Upper lobe of left lung (tissue), 6 donors: Measurements from ENCODE around the gene LARP6. TPM values are rescaled to one million over a fixed set of nuclear protein-coding genes. Genes with fewer than 3 reads are reported as not detected.

Source experiments
- ATAC-seq, 2 donors: fragments of 200-7000 bp; cut with Tn5 transposase; one replicate each; pipeline ENCODE4 v1.9.1; 2022; ENCODE audit warnings: mild to moderate bottlenecking in 2 of 2, moderate library complexity in 2 of 2; ENCODE audit not compliant: low FRiP score in 2 of 2
- DNase-seq, 2 donors: peaks; one replicate each; pipeline ENCODE4 v3.0.0-alpha.2; 2019 to 2020
- H3K27ac ChIP-seq, 4 donors: fragments of 200-600 bp; sonication (generic); one replicate each; pipeline ENCODE4 v1.5.1; 2016 to 2019
- H3K27me3 ChIP-seq, 4 donors: fragments of 200-600 bp; sonication (generic); one replicate each; pipeline ENCODE4 v1.5.1; 2017 to 2019
- H3K36me3 ChIP-seq, 4 donors: fragments of 200-600 bp; sonication (generic); one replicate each; pipeline ENCODE4 v1.5.1; 2016 to 2019
- H3K4me1 ChIP-seq, 4 donors: fragments of 200-600 bp; sonication (generic); one replicate each; pipeline ENCODE4 v1.5.1; 2018 to 2019
- H3K4me3 ChIP-seq, 4 donors: fragments of 200-600 bp; sonication (generic); one replicate each; pipeline ENCODE4 v1.5.1; 2017 to 2019; ENCODE audit warnings: mild to moderate bottlenecking in 2 of 4, moderate library complexity in 1 of 4
- H3K9me3 ChIP-seq, 4 donors: fragments of 200-600 bp; sonication (generic); one replicate each; pipeline ENCODE4 v1.5.1; 2018 to 2019
- EP300 ChIP-seq, 4 donors: sonication (generic); formaldehyde crosslinking; IDR thresholded peaks; one replicate each; pipeline ENCODE4 v1.5.1; 2017; ENCODE audit warnings: antibody characterized with exemption in 4 of 4, control low read depth in 2 of 4
- POLR2A ChIP-seq, 4 donors: fragments of 450-650 bp; IDR thresholded peaks; one replicate each; pipeline ENCODE4 v1.5.1; 2016 to 2017; ENCODE audit warnings: antibody characterized with exemption in 4 of 4, mild to moderate bottlenecking in 2 of 4
- POLR2AphosphoS5 ChIP-seq, 2 donors: sonication (generic); formaldehyde crosslinking; IDR thresholded peaks; one replicate each; pipeline ENCODE4 v1.5.1; 2017; ENCODE audit warnings: antibody characterized with exemption in 2 of 2
- WGBS, 2 donors: methylation state at CpG; one replicate each; pipeline ENCODE4 v1.1.5; 2017 to 2018; 5-methylcytosine and 5-hydroxymethylcytosine counted together
- total RNA-seq, 6 donors: library from RNA; depleted of rRNA in 4 of 6; stranded (reverse); fragments of >200 nt in 4 of 6; gene quantifications; one replicate each; pipeline versions ENCODE4 v1.1.0 to v1.2.1, GENCODE V29; 2016 to 2021
- TF ChIP-seq, protein P1 (sequence below), 6 experiments: fragments of 450-650 bp in 4 of 6; fragments of 200-600 bp in 2 of 6; sonication (generic) in 2 of 6; IDR thresholded peaks; one replicate each; pipeline ENCODE4 v1.5.1; 2016 to 2019; ENCODE audit warnings: antibody characterized with exemption in 6 of 6
- donor health status: DM: no; HTN: no; CAD: no; lungs with moderate emphysema.
- donor health status: DM: no; HTN: yes; CAD: no; lungs with severe emphysema.

Gene LARP6
- 10 to 100 TPM in 1 of 6 donors, 1 to 10 TPM in 5; 1.0 to 12.0 (median 5.2) TPM for total RNA-seq

DNA sequence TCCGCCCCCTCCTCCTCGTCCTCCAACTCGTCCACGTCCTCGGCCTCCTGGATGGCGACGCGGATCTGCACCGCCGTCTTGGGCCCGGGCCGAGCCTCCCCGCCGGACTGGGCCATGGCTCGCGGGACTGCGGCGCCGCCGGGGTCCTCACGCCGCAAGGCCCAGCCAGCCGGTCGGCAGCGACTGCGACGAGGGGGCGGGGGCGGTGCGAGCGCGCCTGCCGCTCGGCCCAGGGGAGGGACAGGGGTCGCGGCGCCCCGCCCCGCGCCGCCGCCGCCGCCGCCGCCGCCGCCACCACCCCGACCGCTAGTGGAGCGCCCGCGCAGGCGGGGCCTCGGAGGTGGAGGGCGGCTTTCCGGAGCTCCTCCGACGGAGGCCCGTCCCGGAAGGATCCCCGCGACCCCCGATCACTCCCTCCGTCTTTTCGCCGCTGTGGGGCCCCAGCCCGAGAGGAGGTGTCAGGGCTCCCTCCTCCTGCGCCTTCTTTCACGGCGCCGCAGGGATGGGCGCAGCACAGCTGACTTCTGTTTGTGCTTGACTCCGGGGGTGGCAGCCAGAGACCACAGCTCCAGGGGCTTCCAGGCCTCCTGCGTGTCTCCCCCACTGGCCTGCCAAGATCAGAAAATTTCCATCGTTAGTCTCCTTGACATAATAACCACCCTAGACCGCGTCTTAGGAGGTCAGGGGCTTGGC lies at the start of gene LARP6:
Gene LARP6 (minus strand): TSS at position 185 of the 693 bp plus-strand sequence. CDS start 69 bp downstream, at position 116.
- Histone ChIP-seq H3K27ac (peak within 1 kb of the TSS; percentile 87 to 91 (median 90)), H3K4me3 (peak within 1 kb of the TSS; percentile 28 to 72 (median 63)), H3K9me3 (no peaks in the 10 kb centered on the region), H3K36me3 (no peaks in the 10 kb centered on the region), H3K27me3 (peaks cover 0 to 13% (median 9%) of the 10 kb centered on the region in 4 donors), H3K4me1 (peaks cover 6 to 29% (median 16%) of the 10 kb centered on the region in 4 donors)
- TF ChIP-seq, protein P1, sequence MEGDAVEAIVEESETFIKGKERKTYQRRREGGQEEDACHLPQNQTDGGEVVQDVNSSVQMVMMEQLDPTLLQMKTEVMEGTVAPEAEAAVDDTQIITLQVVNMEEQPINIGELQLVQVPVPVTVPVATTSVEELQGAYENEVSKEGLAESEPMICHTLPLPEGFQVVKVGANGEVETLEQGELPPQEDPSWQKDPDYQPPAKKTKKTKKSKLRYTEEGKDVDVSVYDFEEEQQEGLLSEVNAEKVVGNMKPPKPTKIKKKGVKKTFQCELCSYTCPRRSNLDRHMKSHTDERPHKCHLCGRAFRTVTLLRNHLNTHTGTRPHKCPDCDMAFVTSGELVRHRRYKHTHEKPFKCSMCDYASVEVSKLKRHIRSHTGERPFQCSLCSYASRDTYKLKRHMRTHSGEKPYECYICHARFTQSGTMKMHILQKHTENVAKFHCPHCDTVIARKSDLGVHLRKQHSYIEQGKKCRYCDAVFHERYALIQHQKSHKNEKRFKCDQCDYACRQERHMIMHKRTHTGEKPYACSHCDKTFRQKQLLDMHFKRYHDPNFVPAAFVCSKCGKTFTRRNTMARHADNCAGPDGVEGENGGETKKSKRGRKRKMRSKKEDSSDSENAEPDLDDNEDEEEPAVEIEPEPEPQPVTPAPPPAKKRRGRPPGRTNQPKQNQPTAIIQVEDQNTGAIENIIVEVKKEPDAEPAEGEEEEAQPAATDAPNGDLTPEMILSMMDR (IDR thresholded peaks at IDR 0.05): peak in 2 of 6 experiments; percentile 7 to 17
- TF ChIP-seq POLR2AphosphoS5 (IDR thresholded peaks at IDR 0.05) (peak in 1 of 2 donors; percentile 64), EP300 (IDR thresholded peaks at IDR 0.05) (no peak), POLR2A (IDR thresholded peaks at IDR 0.05) (peak in 2 of 4 donors; percentile 56 to 58)
- DNase-seq (peak in 1 of 2 donors; percentile 93), ATAC-seq (peak in 1 of 2 donors; percentile 85)
- 4% methylated on average over 11 of the region's 78 CpGs; no CpG with 5 or more reads in 1 of the 2 donors for WGBS, 2 donors

DNA sequence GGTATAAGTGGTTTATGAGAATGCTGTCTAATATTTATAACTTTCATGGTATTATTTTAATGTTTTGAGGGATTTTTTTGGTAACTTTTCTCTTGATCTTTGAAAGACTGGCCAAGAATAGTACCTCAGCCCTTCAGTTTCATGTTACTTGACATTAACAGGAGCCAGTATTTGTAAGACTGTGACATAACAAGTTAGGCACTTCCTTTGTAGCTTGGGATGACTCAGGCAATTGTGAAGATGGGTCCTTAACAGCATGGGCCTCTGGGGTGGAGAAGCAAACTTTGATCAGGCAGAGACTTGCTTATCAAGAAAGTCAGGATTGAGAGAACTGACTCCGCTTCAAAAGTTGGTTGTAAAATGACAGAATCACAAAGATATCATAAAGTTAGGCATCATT lies 48.1 kb upstream of the LARP6 start:
- WGBS, 2 donors: 85 to 96% methylated on average over 1 of the region's 1 CpG
- Histone ChIP-seq H3K4me1 (peaks cover 0 to 5% (median 0%) of the 10 kb centered on the region in 4 donors), H3K36me3 (peaks cover 0 to 26% (median 2%) of the 10 kb centered on the region in 4 donors), H3K27me3 (no peaks in the 10 kb centered on the region), H3K4me3 (no peak overlapping the region), H3K27ac (peak overlapping the region in 1 of 4 donors; percentile 6), H3K9me3 (peaks cover 0 to 2% (median 0%) of the 10 kb centered on the region in 4 donors)
- no peak for ATAC-seq
- TF ChIP-seq POLR2A (IDR thresholded peaks at IDR 0.05): no peak
- TF ChIP-seq EP300 (IDR thresholded peaks at IDR 0.05): no peak
- DNase-seq: no peak

DNA sequence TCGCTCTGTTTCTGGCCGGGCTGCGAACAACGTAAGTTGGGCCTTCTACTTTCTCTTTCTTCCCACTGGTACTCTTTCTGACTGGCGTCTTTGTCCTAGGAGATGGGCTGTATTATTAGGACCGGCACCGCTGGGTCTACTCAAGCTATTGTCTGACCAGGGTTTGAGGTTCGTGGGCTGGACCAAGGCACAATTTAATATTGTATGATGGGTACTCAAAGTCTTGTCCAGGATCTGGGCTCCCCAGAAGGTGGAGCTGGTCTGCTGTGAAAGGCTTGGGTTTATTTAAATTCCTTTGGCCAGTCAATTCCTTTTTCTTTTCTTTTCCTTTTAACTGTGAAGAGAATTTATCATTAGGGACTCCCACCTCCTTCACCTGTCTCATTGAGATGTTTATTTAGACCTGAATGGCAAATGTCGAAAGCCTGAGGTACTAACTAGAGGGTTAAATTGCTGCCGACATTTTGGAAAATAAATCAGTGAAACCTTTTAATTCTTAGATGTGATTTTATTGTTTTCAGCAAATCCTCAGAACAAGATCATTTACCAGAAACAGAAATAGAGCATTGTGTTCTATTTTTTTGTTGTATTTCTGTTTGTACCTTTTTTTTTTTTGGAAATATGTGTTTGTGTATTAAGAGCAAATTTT lies 39.1 kb upstream of the LARP6 start:
- DNase-seq (peak in 1 of 2 donors; percentile 24), ATAC-seq (peak; percentile 61 to 62)
- no peaks in the 10 kb centered on the region for H3K9me3 ChIP-seq
- H3K36me3 ChIP-seq: peaks cover 0 to 4% (median 0%) of the 10 kb centered on the region in 4 donors
- no peaks in the 10 kb centered on the region for H3K27me3 ChIP-seq
- H3K4me1 ChIP-seq: peaks cover 6 to 13% (median 11%) of the 10 kb centered on the region in 4 donors
- WGBS, 2 donors: 4 to 5% methylated on average over 9 to 10 of the region's 10 CpGs
- peak overlapping the region; percentile 66 to 88 (median 75) for H3K4me3 ChIP-seq
- peak overlapping the region; percentile 70 to 79 (median 76) for H3K27ac ChIP-seq
- TF ChIP-seq POLR2A (IDR thresholded peaks at IDR 0.05) (no peak), EP300 (IDR thresholded peaks at IDR 0.05) (no peak), POLR2AphosphoS5 (IDR thresholded peaks at IDR 0.05) (no peak)
- TF ChIP-seq, protein P1 (IDR thresholded peaks at IDR 0.05): peak in 1 of 6 experiments; percentile 25

DNA sequence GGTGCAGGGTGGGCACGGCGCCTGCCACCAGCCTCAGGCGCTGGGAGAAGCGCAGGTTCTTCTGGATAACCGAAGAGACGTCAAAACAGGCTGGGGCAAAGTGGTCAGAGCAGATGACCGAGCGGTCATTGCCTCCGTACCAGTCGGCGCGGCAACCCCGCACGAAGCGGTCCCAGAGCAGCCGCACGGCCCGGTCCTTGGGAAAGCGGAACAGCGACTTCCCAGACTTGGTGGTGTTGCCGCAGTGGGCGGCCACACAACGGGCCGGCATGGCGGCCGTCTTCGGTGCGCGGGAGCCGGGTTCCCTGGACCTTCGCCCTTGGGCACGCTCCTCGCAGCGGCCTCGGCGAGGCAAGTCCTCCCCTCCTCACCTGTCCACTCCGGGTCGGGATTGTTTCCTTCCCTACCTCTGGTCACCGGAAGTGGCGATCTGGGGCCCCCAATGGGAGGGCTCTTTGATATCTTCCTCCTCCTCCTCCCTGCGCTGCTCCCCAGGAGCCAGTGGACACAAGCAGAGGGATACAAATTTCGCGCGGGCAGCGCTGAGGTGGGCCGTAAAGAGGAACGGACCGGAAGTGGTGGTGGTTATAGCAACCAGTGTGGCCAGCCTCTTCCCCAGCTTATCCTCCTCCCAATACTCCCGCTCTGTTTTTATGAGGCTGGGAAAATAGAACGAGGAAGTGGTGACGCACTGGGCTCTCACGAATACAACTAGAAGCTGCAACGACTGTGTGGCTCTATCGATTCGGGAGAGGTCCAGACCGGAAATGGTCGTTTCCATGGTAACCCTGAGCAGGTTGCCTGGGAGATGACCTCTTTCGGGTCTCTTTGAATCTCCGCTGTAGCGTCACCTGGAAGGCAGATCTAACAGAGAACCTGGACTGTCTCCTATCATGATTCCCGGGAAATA lies 38.3 kb upstream of the LARP6 start, which contains the start of the genes LRRC49 and THAP10:
Gene LRRC49 (plus strand): TSS at position 825 of the 910 bp plus-strand sequence. CDS start 69 bp downstream, at position 894.
Gene THAP10 (minus strand): TSS at position 432 of the 910 bp plus-strand sequence. CDS start 161 bp downstream, at position 271.
- H3K27ac ChIP-seq: peak within 1 kb of the TSS; percentile 70 to 79 (median 76)
- DNase-seq: peak; percentile 89
- WGBS, 2 donors: 0 to 4% methylated on average over 14 to 53 of the region's 61 CpGs
- H3K4me1 ChIP-seq: peaks cover 6 to 13% (median 11%) of the 10 kb centered on the region in 4 donors
- no peaks in the 10 kb centered on the region for H3K27me3 ChIP-seq
- no peaks in the 10 kb centered on the region for H3K9me3 ChIP-seq
- H3K4me3 ChIP-seq: peak within 1 kb of the TSS; percentile 66 to 88 (median 75)
- peak; percentile 95 to 97 for ATAC-seq
- TF ChIP-seq, protein P1 (IDR thresholded peaks at IDR 0.05): peak in 1 of 6 experiments; percentile 2
- TF ChIP-seq POLR2AphosphoS5 (IDR thresholded peaks at IDR 0.05) (peak; percentile 16 to 40), EP300 (IDR thresholded peaks at IDR 0.05) (no peak), POLR2A (IDR thresholded peaks at IDR 0.05) (peak in 2 of 4 donors; percentile 19 to 45)
- H3K36me3 ChIP-seq: peaks cover 0 to 4% (median 0%) of the 10 kb centered on the region in 4 donors
